HCT116 (cell line): ENCODE data around the gene TRDMT1.

Experiments used
- CTCF ChIP-seq, 3 experiments: fragments of 200-600 bp in 1 of 3; sonication (generic) in 1 of 3; IDR thresholded peaks in 2 of 3; conservative IDR thresholded peaks in 1 of 3; 2 replicates each; pipeline ENCODE4 v1.5.1; 2012 to 2017; ENCODE audit warnings: low read depth in 2 of 3, low read length in 2 of 3, antibody characterized with exemption in 1 of 3, borderline replicate concordance in 1 of 3, control low read depth in 1 of 3, mild to moderate bottlenecking in 1 of 3, mixed read lengths in 1 of 3, mixed run types in 1 of 3, moderate library complexity in 1 of 3; ENCODE audit not compliant: insufficient read depth in 1 of 3
- EZH2 ChIP-seq: fragments of 200-600 bp; sonication (generic); IDR thresholded peaks from 2 replicates; pipeline ENCODE4 v1.6.1; 2017; ENCODE audit warnings: antibody characterized with exemption, mixed run types
- EZH2phosphoT487 ChIP-seq: fragments of 200-600 bp; IDR thresholded peaks from 2 replicates; pipeline ENCODE4 v1.6.1; 2018; ENCODE audit warnings: antibody characterized with exemption, borderline replicate concordance
- FOSL1 ChIP-seq: IDR thresholded peaks from 2 replicates; pipeline ENCODE4 v1.6.1; 2012; ENCODE audit warnings: low read depth
- POLR2A ChIP-seq: IDR thresholded peaks from 2 replicates; pipeline ENCODE4 v1.7.0; 2011; ENCODE audit warnings: borderline replicate concordance; ENCODE audit not compliant: insufficient read depth, insufficient read length; ENCODE audit errors: extremely low read depth
- RAD21 ChIP-seq: IDR thresholded peaks from 2 replicates; pipeline ENCODE4 v1.6.1; 2012; ENCODE audit warnings: low read depth, mild to moderate bottlenecking
- SIN3A ChIP-seq: IDR thresholded peaks from 2 replicates; pipeline ENCODE4 v1.6.1; 2012; ENCODE audit warnings: low read depth
- TF ChIP-seq, protein P1 (sequence below): IDR thresholded peaks from 2 replicates; pipeline ENCODE4 v1.6.1; 2012; ENCODE audit warnings: low read depth

DNA sequence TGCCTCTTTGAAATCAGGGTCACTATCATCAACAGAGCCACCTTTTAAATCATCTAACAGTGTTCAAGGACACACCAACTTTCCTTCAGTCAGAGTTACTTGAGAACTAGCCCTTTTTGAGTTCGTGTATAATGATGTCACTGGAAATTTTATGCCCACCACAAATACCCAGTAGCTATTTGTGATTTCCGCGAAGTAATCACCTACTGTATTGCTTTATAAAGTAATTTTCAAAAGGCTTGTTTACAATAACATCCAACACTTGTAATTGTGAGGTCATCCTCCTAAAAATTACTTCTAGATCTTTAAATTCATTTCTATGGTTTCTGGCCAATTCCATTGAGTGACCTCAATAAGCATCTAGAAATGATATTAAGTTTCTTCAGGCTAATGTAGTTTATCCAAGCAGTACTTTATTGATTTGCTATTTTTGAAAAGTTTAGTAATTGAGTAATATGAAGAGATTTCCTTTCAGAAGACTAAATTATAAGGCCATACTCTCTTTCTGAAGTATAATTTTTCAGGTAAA lies 12.8 kb downstream of the TRDMT1 start:
- TF ChIP-seq CTCF (IDR thresholded peaks at IDR 0.05 in 2 of 3, conservative IDR thresholded peaks at IDR 0.05 in 1 of 3; ENCODE audit: borderline replicate concordance in 1 of 3, insufficient read depth in 1 of 3, low read depth in 2 of 3, low read length in 2 of 3) (no peak), EZH2phosphoT487 (no peak), SIN3A (no peak), EZH2 (no peak), POLR2A (no peak), FOSL1 (no peak), RAD21 (no peak)
- TF ChIP-seq, protein P1, sequence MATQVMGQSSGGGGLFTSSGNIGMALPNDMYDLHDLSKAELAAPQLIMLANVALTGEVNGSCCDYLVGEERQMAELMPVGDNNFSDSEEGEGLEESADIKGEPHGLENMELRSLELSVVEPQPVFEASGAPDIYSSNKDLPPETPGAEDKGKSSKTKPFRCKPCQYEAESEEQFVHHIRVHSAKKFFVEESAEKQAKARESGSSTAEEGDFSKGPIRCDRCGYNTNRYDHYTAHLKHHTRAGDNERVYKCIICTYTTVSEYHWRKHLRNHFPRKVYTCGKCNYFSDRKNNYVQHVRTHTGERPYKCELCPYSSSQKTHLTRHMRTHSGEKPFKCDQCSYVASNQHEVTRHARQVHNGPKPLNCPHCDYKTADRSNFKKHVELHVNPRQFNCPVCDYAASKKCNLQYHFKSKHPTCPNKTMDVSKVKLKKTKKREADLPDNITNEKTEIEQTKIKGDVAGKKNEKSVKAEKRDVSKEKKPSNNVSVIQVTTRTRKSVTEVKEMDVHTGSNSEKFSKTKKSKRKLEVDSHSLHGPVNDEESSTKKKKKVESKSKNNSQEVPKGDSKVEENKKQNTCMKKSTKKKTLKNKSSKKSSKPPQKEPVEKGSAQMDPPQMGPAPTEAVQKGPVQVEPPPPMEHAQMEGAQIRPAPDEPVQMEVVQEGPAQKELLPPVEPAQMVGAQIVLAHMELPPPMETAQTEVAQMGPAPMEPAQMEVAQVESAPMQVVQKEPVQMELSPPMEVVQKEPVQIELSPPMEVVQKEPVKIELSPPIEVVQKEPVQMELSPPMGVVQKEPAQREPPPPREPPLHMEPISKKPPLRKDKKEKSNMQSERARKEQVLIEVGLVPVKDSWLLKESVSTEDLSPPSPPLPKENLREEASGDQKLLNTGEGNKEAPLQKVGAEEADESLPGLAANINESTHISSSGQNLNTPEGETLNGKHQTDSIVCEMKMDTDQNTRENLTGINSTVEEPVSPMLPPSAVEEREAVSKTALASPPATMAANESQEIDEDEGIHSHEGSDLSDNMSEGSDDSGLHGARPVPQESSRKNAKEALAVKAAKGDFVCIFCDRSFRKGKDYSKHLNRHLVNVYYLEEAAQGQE = no peak
